Regular cardiac myocyte (primary cell): ENCODE results near the gene PUS10. TPM values are rescaled to one million over a fixed set of nuclear protein-coding genes. Genes with fewer than 3 reads are reported as not detected.

Experiments
- total RNA-seq: library from RNA; depleted of rRNA; stranded (reverse); fragments of >200 nt; gene quantifications from 2 replicates; pipeline ENCODE4 v1.2.3, GENCODE V29; 2014

The PUS10 gene, protein sequence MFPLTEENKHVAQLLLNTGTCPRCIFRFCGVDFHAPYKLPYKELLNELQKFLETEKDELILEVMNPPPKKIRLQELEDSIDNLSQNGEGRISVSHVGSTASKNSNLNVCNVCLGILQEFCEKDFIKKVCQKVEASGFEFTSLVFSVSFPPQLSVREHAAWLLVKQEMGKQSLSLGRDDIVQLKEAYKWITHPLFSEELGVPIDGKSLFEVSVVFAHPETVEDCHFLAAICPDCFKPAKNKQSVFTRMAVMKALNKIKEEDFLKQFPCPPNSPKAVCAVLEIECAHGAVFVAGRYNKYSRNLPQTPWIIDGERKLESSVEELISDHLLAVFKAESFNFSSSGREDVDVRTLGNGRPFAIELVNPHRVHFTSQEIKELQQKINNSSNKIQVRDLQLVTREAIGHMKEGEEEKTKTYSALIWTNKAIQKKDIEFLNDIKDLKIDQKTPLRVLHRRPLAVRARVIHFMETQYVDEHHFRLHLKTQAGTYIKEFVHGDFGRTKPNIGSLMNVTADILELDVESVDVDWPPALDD
- total RNA-seq, result 5.1 and 5.4 TPM in 2 replicates

DNA sequence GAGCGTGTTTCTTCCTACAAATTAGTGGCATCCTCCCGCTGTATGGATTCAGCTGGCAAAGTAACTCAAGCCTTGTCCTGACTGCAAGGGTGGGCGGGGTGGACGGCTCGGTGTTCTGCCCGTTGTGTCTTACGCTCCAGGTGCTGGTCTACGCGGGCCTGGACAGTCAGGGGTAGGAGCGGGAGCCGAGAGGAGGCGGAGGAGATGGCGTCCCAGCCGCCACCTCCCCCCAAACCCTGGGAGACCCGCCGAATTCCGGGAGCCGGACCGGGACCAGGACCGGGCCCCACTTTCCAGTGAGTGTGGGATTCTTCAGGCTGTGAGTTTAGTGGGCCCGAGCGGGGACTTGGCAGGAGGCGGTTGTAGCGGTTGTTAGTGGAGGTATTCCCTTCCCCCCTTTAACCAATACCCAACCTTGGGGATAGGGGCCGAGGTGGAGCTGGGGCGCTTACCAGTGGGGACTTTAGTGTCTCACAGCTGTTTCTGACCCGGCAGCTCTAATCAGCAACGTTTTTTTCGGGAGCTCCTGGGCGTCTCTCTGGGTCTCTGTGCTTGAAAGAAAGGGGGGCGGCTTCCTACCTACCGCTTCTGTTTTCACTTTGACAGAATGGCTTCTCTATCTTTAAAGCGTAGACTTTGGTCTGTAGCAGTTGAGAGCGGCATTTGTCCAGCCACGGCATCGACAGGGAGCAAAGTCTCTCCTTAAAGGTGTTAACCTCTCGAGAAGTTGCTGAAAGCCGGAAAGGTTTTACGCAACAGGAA is at the start of gene PUS10, which contains the start of gene PEX13:
Gene PUS10, minus strand, starts transcription at position 700 of the 762 bp plus-strand sequence. CDS start 6,365 bp downstream, outside the sequence.
Gene PEX13, plus strand, starts transcription at position 165 of the 762 bp plus-strand sequence. Its CDS starts 40 bp downstream, at position 205.

DNA sequence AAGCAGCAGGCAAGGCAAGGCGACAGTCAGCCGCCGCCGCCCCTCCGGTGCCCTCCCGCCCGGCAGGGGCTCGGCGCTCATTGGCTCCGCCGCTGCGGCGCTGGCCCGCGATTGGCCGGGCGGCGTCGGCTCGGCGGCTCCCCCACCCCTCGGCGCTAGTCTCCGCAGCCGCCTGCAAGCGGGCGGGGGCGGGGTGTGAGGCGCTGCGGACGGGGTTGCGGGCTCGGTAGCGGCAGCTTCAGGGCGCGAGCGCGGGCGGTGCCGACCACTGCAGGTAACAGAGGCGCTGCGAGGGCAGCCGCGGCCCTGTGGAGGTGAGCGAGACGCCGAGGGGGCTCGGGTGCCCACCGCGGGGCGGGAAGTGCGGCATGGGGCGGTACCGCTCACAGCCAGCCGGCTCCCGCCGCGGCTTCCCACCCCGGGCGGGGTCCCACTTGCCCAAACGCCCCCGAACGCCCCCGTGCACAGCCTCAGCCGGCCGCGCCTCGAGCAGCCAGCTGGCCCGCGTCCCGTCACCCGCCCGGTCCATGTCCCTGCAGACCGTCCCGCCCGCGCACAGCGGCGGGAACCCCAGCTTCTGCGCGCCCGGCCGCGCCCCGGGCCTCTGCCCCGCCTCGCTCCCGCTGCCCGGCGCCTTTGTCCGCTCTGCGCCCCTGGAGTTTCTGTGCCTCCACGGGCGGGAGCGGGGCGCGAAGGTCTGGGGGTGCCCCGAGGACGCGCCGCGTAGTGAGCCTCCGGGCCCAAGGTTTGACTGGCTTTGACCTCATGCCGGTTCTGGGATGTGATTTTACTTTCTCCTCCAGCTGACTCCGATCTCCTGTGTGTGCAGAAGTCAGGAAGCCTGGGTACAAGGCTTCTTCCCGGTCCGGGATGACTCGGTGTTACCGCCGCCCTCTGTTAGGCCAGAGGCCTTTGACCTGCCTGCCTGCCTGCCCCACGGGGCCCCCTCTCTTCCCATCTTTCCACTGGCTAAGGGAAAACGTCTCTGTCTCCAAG is 48.0 kb upstream of the PUS10 start, which contains the start of gene SANBR:
Gene SANBR, plus strand, starts transcription at position 158 of the 996 bp plus-strand sequence. CDS start 4,480 bp downstream, outside the sequence.

Other genes starting within 250 kb of the PUS10 start
- gene REL, start 136.7 kb downstream of the PUS10 start, total RNA-seq, result 2.5 and 4.8 TPM in 2 replicates
- 37.0 and 43.7 TPM in 2 replicates for gene PEX13, start 535 bp downstream of the PUS10 start, total RNA-seq
- 8.7 and 10.9 TPM in 2 replicates for gene SANBR, start 47.6 kb upstream of the PUS10 start, total RNA-seq
- 18.3 and 21.5 TPM in 2 replicates for gene C2orf74, start 143.9 kb upstream of the PUS10 start, total RNA-seq